Type B pancreatic cell (in vitro differentiated cells): ENCODE data around the gene COLEC11. TPM values are rescaled to one million over a fixed set of nuclear protein-coding genes. Genes with fewer than 3 reads are reported as not detected.
A peak's percentile ranks its signal among the peaks of the same experiment; 100 is the strongest.

ENCODE experiments used
- DNase-seq: peaks from one replicate; pipeline ENCODE4 v3.0.0; 2021; ENCODE audit warnings: mixed read lengths; ENCODE audit not compliant: unreplicated experiment; ENCODE audit errors: extremely low spot score
- H3K27ac Mint-ChIP-seq: 2 replicates; pipeline ENCODE4 v1.8.0; 2021; ENCODE audit warnings: mild to moderate bottlenecking, mixed read lengths
- H3K27me3 Mint-ChIP-seq: 2 replicates; pipeline ENCODE4 v1.8.0; 2021; ENCODE audit warnings: mixed read lengths
- H3K36me3 Mint-ChIP-seq: 2 replicates; pipeline ENCODE4 v1.8.0; 2021; ENCODE audit warnings: mixed read lengths
- H3K4me1 Mint-ChIP-seq: one replicate; pipeline ENCODE4 v1.8.0; 2021; ENCODE audit warnings: mixed read lengths; ENCODE audit not compliant: unreplicated experiment
- H3K4me3 Mint-ChIP-seq: 2 replicates; pipeline ENCODE4 v1.8.0; 2021; ENCODE audit warnings: mild to moderate bottlenecking, mixed read lengths
- H3K9me3 Mint-ChIP-seq: 2 replicates; pipeline ENCODE4 v1.8.0; 2021; ENCODE audit warnings: mixed read lengths
- total RNA-seq: library from RNA; stranded (reverse); gene quantifications from 2 replicates; pipeline ENCODE4 v1.2.1, GENCODE V29; 2021; ENCODE audit warnings: low replicate concordance
- TF ChIP-seq, protein P1 (sequence below): fragments of 200-600 bp; sonication (generic); conservative IDR thresholded peaks from 2 replicates; pipeline ENCODE4 v1.5.0; 2021; ENCODE audit warnings: antibody characterized with exemption, mild to moderate bottlenecking

Gene COLEC11
- total RNA-seq, 1 donor from 2014 or later: 0.63 TPM

GRCh38 chr2:3639653-3640052, 44.7 kb downstream of the COLEC11 start:
- TF ChIP-seq, protein P1, sequence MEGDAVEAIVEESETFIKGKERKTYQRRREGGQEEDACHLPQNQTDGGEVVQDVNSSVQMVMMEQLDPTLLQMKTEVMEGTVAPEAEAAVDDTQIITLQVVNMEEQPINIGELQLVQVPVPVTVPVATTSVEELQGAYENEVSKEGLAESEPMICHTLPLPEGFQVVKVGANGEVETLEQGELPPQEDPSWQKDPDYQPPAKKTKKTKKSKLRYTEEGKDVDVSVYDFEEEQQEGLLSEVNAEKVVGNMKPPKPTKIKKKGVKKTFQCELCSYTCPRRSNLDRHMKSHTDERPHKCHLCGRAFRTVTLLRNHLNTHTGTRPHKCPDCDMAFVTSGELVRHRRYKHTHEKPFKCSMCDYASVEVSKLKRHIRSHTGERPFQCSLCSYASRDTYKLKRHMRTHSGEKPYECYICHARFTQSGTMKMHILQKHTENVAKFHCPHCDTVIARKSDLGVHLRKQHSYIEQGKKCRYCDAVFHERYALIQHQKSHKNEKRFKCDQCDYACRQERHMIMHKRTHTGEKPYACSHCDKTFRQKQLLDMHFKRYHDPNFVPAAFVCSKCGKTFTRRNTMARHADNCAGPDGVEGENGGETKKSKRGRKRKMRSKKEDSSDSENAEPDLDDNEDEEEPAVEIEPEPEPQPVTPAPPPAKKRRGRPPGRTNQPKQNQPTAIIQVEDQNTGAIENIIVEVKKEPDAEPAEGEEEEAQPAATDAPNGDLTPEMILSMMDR: no peak
- peaks cover 12% of the 10 kb centered on the region for H3K27me3 Mint-ChIP-seq
- no peaks in the 10 kb centered on the region for H3K36me3 Mint-ChIP-seq
- DNase-seq: peak; percentile 25
- H3K4me3 Mint-ChIP-seq: no peak overlapping the region
- no peak overlapping the region for H3K27ac Mint-ChIP-seq
- no peaks in the 10 kb centered on the region for H3K9me3 Mint-ChIP-seq
- peaks cover 4% of the 10 kb centered on the region for H3K4me1 Mint-ChIP-seq

- TF ChIP-seq, protein P1: no peak
- no peaks in the 10 kb centered on the region for H3K4me1 Mint-ChIP-seq
- DNase-seq: peak; percentile 44
- H3K36me3 Mint-ChIP-seq: no peaks in the 10 kb centered on the region
- no peak overlapping the region for H3K27ac Mint-ChIP-seq
- H3K9me3 Mint-ChIP-seq: no peaks in the 10 kb centered on the region
- no peak overlapping the region for H3K4me3 Mint-ChIP-seq
- peaks cover 7% of the 10 kb centered on the region for H3K27me3 Mint-ChIP-seq
Observed at GRCh38 chr2:3641181-3641580, 46.3 kb downstream of the COLEC11 start.

DNA sequence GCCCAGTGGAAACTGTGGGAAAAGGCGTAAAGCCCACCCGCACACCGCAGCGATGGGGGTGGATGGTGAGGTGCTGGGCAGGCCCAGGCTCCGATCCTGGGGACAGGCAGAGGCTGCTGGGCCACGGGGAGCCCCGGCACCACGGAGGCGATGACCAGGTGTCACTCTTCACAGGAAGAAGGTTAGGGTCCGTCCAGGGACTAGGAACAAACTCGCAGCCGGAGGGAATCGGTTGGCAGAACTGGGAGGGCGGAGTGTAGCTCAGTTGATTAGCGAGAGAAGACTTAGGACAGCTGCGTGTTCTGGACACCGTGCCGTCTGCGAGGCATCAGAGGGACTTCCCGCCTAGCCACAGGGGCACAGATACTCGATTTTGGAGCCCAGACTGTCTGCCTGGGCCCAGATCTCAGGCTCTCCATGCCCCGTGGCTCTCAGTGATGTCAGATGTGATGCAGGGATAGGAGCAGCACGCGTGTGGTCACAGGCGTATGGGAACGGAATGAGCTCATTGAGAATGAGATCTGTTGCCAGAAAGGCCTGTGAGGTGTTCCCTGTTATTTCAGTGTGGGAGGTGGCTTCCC, 47.0 kb downstream of the COLEC11 start:
- Mint-ChIP-seq H3K9me3 (no peaks in the 10 kb centered on the region), H3K27me3 (peaks cover 3% of the 10 kb centered on the region), H3K27ac (no peak overlapping the region)

DNA sequence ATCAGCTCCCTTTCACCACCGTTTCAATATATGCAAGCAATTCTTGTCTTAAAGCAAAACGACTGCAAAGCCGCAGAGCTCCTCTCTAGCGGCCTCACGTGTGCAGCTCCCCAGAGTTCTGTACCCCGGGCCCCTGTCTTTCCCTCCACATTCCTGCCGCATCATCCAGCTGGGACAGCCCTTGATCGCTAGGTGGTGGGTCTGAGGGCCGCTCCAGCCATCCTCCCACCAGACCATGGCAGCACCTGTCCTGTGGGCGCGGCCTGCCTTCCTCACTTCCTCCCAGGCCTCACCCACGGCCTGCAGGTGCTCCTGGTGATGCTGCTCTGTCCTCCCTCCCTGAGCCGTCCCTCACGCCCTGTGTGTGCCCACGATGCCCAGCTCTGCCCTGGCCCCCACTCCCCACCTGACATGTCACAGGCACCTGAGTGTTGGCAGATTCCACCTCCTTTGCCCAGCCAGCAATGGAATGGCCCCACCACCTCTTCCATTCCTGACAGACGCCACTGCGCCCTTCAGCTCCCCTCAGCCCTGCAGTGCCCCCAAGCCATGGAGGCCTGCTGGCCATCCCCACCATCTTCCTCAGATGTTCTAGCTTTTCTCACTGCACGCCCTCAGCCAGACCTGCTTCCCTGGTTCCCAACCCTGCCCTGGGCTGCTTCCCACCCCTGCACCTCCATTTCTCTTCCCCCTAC, 47.8 kb downstream of the COLEC11 start:
- Mint-ChIP-seq H3K4me3 (no peak overlapping the region), H3K4me1 (no peaks in the 10 kb centered on the region), H3K27me3 (peaks cover 3% of the 10 kb centered on the region), H3K36me3 (no peaks in the 10 kb centered on the region), H3K9me3 (no peaks in the 10 kb centered on the region), H3K27ac (no peak overlapping the region)
- TF ChIP-seq, protein P1: no peak
- DNase-seq: peak; percentile 60

More for the DNA sequence above, 47.0 kb downstream of the COLEC11 start:
- Mint-ChIP-seq H3K4me1 (no peaks in the 10 kb centered on the region), H3K36me3 (no peaks in the 10 kb centered on the region), H3K4me3 (no peak overlapping the region)
- TF ChIP-seq, protein P1: no peak
- peak; percentile 61 for DNase-seq

- Mint-ChIP-seq H3K4me3 (no peak overlapping the region), H3K36me3 (no peaks in the 10 kb centered on the region), H3K27ac (no peak overlapping the region), H3K9me3 (no peaks in the 10 kb centered on the region), H3K4me1 (no peaks in the 10 kb centered on the region), H3K27me3 (peaks cover 3% of the 10 kb centered on the region)
- TF ChIP-seq, protein P1: no peak
- DNase-seq: no peak
Observed at GRCh38 chr2:3643371-3644245, 48.7 kb downstream of the COLEC11 start.
